ENCODE measurements around the gene ABLIM3. TPM values are rescaled to one million over a fixed set of nuclear protein-coding genes. Genes with fewer than 3 reads are reported as not detected.
A peak's percentile ranks its signal among the peaks of the same experiment; 100 is the strongest.

The ABLIM3 gene
- polyA plus RNA-seq, 1 donor (not counting 4 experiments of a cell fraction or from before 2014, with no cell fraction given): 7.9 TPM

- peak; percentile 64 for FAIRE-seq
- dilution Hi-C loops (cut with MboI; ENCODE audit: extremely low pct_ligation_motif_present, low sequenced_read_pairs): no loop called here
- H3K4me2 ChIP-seq (ENCODE audit: control insufficient read depth, extremely low read depth, insufficient read depth, low read depth, low read length): peak overlapping the region; percentile 38
- H3K9me1 ChIP-seq (ENCODE audit: control insufficient read depth, extremely low read depth, insufficient read depth, low read length): no peaks in the 10 kb centered on the region
- H3K4me3 ChIP-seq (ENCODE audit: control insufficient read depth in 2 of 3, extremely low read depth in 1 of 3, insufficient read depth in 2 of 3, low read depth in 1 of 3, low read length in 3 of 3): no peak overlapping the region
- H4K20me1 ChIP-seq (ENCODE audit: control insufficient read depth, extremely low read depth, insufficient read depth, low read length): no peaks in the 10 kb centered on the region
- TF ChIP-seq CTCF (optimal IDR thresholded peaks at IDR 0.05 in 1 of 3, IDR thresholded peaks at IDR 0.05 in 1 of 3, conservative IDR thresholded peaks at IDR 0.05 in 1 of 3; ENCODE audit: extremely low read depth in 1 of 3, insufficient read depth in 2 of 3, low read length in 3 of 3) (no peak), EZH2 (IDR thresholded peaks at IDR 0.05; ENCODE audit: low read length) (no peak)
- no peaks in the 10 kb centered on the region for H3K36me3 ChIP-seq (ENCODE audit: control insufficient read depth in 2 of 2, extremely low read depth in 1 of 2, insufficient read depth in 2 of 2, low read length in 2 of 2)
- no peak overlapping the region for H3K27ac ChIP-seq (ENCODE audit: control insufficient read depth, insufficient read depth, low read length)
- no peaks in the 10 kb centered on the region for H3K9me3 ChIP-seq (ENCODE audit: control insufficient read depth, low read depth, low read length)
- peak overlapping the region; percentile 54 for H2AFZ ChIP-seq (ENCODE audit: control insufficient read depth, low read length)
- H3K79me2 ChIP-seq (ENCODE audit: control insufficient read depth, insufficient read depth, low read length): no peaks in the 10 kb centered on the region
- H3K4me1 ChIP-seq (ENCODE audit: control insufficient read depth, extremely low read depth, insufficient read depth, low read length): peaks cover 9% of the 10 kb centered on the region
- no peak overlapping the region for H3K9ac ChIP-seq (ENCODE audit: control insufficient read depth, extremely low read depth, insufficient read depth, low read length)
- DNase-seq (ENCODE audit: low read depth, low spot score): no peak
- no peaks in the 10 kb centered on the region for H3K27me3 ChIP-seq (ENCODE audit: control insufficient read depth, extremely low read depth, insufficient read depth, low read length)
Measured at GRCh38 chr5:149240354-149240998, 99.2 kb downstream of the ABLIM3 start.

- dilution Hi-C loops (cut with MboI; ENCODE audit: extremely low pct_ligation_motif_present, low sequenced_read_pairs): no loop called here
- no peaks in the 10 kb centered on the region for H3K9me1 ChIP-seq (ENCODE audit: control insufficient read depth, extremely low read depth, insufficient read depth, low read length)
- no peaks in the 10 kb centered on the region for H3K79me2 ChIP-seq (ENCODE audit: control insufficient read depth, insufficient read depth, low read length)
- H3K9ac ChIP-seq (ENCODE audit: control insufficient read depth, extremely low read depth, insufficient read depth, low read length): no peak overlapping the region
- FAIRE-seq (no peak), DNase-seq (ENCODE audit: low read depth, low spot score) (no peak)
- no peaks in the 10 kb centered on the region for H3K27me3 ChIP-seq (ENCODE audit: control insufficient read depth, extremely low read depth, insufficient read depth, low read length)
- peaks cover 9% of the 10 kb centered on the region for H3K4me1 ChIP-seq (ENCODE audit: control insufficient read depth, extremely low read depth, insufficient read depth, low read length)
- no peak overlapping the region for H3K27ac ChIP-seq (ENCODE audit: control insufficient read depth, insufficient read depth, low read length)
- H3K4me3 ChIP-seq (ENCODE audit: control insufficient read depth in 2 of 3, extremely low read depth in 1 of 3, insufficient read depth in 2 of 3, low read depth in 1 of 3, low read length in 3 of 3): no peak overlapping the region
- no peak overlapping the region for H3K4me2 ChIP-seq (ENCODE audit: control insufficient read depth, extremely low read depth, insufficient read depth, low read depth, low read length)
- H3K9me3 ChIP-seq (ENCODE audit: control insufficient read depth, low read depth, low read length): no peaks in the 10 kb centered on the region
- TF ChIP-seq CTCF (optimal IDR thresholded peaks at IDR 0.05 in 1 of 3, IDR thresholded peaks at IDR 0.05 in 1 of 3, conservative IDR thresholded peaks at IDR 0.05 in 1 of 3; ENCODE audit: extremely low read depth in 1 of 3, insufficient read depth in 2 of 3, low read length in 3 of 3) (no peak), EZH2 (IDR thresholded peaks at IDR 0.05; ENCODE audit: low read length) (no peak)
- H2AFZ ChIP-seq (ENCODE audit: control insufficient read depth, low read length): no peak overlapping the region
- no peaks in the 10 kb centered on the region for H3K36me3 ChIP-seq (ENCODE audit: control insufficient read depth in 2 of 2, extremely low read depth in 1 of 2, insufficient read depth in 2 of 2, low read length in 2 of 2)
- H4K20me1 ChIP-seq (ENCODE audit: control insufficient read depth, extremely low read depth, insufficient read depth, low read length): no peaks in the 10 kb centered on the region
Measured at GRCh38 chr5:149242339-149242738, 101.0 kb downstream of the ABLIM3 start.
